Measurements from ENCODE around the gene MCTP1. TPM values are rescaled to one million over a fixed set of nuclear protein-coding genes. Genes with fewer than 3 reads are reported as not detected.

MCTP1 gene
- total RNA-seq, 1 experiment from 2014 or later = 25.8 TPM

DNA sequence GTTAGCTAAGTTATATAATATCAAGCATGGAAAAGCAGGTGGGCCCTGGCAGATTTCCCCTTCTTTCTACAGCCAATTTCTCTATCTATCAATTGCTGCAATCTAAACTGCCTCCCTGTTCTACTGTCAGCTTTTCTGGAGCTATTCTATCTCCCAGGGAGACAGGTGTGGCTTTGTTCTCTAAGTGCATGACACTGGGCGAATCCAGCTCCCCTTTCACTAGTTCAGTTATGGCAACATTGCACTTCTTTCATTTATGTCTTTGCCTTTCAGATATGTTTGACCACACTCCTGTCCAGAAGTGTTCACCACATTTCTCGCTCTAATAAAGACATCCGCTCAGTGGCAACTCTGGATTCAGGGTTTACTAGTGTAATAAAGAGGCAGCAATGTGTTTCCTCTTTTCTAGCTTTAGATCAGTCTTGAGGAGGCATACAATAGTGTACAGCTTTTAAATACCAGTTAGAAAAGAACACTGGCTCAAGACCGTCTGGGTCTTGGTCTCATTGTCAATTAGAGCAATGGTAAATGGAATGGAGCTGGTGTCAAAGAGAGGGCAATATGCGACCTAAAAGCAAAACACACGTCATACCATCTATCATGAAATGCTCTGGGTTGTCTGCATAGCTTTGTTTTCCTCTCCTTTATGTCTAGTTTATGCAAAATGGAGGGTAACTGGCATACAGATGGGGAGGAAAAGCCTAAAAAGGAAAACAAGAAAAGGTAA, 469.4 kb downstream of the MCTP1 start:
- CTCF ChIA-PET = no interaction called here
- intact Hi-C loops (cut with micrococcal nuclease; ENCODE audit: unreplicated experiment) = no loop called here
- DNase-seq (ENCODE audit: low spot score) = no peak

DNA sequence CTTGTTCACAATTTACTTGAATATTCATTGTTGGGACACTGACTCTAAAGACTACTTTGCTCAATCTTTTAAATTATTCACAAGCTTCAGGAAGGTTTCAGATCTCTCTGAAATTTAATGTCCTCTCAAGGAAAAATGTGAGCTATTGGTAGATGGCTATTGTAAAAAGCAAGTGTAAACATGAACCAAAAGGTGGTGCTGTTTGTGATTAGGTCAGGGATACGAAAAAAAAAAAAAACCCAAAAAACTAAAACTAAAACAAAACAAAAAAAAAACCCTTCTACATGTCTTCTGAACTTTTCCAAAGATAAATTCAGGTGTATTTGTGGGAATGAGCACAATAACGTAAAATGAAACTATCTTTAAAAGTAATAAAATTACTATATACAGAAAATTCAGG, 472.7 kb downstream of the MCTP1 start:
- Histone ChIP-seq H3K4me3 (ENCODE audit: low read depth, low read length, poor library complexity, severe bottlenecking) (no peak overlapping the region), H3K9me3 (ENCODE audit: low read depth, low read length, poor library complexity, severe bottlenecking) (no peaks in the 10 kb centered on the region), H3K27me3 (replicated peaks; ENCODE audit: insufficient read depth, low read depth, low read length, poor library complexity) (no peaks in the 10 kb centered on the region), H3K4me1 (ENCODE audit: insufficient read depth, low read length, poor library complexity, severe bottlenecking) (no peaks in the 10 kb centered on the region), H3K36me3 (ENCODE audit: insufficient read depth, low read length, poor library complexity, severe bottlenecking) (no peaks in the 10 kb centered on the region), H3K27ac (ENCODE audit: low read depth, low read length, poor library complexity, severe bottlenecking) (no peak overlapping the region)
- DNase-seq (ENCODE audit: low spot score) = no peak
- TF ChIP-seq EZH2 (IDR thresholded peaks at IDR 0.05; ENCODE audit: borderline replicate concordance, low read depth, low read length, poor library complexity, severe bottlenecking) = no peak
- TF ChIP-seq, protein P1, sequence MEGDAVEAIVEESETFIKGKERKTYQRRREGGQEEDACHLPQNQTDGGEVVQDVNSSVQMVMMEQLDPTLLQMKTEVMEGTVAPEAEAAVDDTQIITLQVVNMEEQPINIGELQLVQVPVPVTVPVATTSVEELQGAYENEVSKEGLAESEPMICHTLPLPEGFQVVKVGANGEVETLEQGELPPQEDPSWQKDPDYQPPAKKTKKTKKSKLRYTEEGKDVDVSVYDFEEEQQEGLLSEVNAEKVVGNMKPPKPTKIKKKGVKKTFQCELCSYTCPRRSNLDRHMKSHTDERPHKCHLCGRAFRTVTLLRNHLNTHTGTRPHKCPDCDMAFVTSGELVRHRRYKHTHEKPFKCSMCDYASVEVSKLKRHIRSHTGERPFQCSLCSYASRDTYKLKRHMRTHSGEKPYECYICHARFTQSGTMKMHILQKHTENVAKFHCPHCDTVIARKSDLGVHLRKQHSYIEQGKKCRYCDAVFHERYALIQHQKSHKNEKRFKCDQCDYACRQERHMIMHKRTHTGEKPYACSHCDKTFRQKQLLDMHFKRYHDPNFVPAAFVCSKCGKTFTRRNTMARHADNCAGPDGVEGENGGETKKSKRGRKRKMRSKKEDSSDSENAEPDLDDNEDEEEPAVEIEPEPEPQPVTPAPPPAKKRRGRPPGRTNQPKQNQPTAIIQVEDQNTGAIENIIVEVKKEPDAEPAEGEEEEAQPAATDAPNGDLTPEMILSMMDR (conservative IDR thresholded peaks at IDR 0.05; ENCODE audit: low read depth, low read length) = no peak
- BruUV-seq (replicated peaks) = no TSS peak
- ChIA-PET POLR2A (ENCODE audit: low non-redundant PET) (interaction anchor here (0.7 kb wide), 1 partner anchor 116 kb away, joined by 8 read pairs; no protein-coding TSS in a partner anchor), CTCF (no interaction called here)
- intact Hi-C loops (cut with micrococcal nuclease; ENCODE audit: unreplicated experiment) = no loop called here

More for the DNA sequence above, 469.4 kb downstream of the MCTP1 start:
- Histone ChIP-seq H3K27ac (ENCODE audit: low read depth, low read length, poor library complexity, severe bottlenecking) (no peak overlapping the region), H3K4me1 (ENCODE audit: insufficient read depth, low read length, poor library complexity, severe bottlenecking) (no peaks in the 10 kb centered on the region), H3K27me3 (replicated peaks; ENCODE audit: insufficient read depth, low read depth, low read length, poor library complexity) (no peaks in the 10 kb centered on the region), H3K9me3 (ENCODE audit: low read depth, low read length, poor library complexity, severe bottlenecking) (no peaks in the 10 kb centered on the region), H3K4me3 (ENCODE audit: low read depth, low read length, poor library complexity, severe bottlenecking) (no peak overlapping the region), H3K36me3 (ENCODE audit: insufficient read depth, low read length, poor library complexity, severe bottlenecking) (no peaks in the 10 kb centered on the region)
- TF ChIP-seq, protein P1 (conservative IDR thresholded peaks at IDR 0.05; ENCODE audit: low read depth, low read length) = no peak
- no peak for TF ChIP-seq EZH2 (IDR thresholded peaks at IDR 0.05; ENCODE audit: borderline replicate concordance, low read depth, low read length, poor library complexity, severe bottlenecking)
- no TSS peak for BruUV-seq (replicated peaks)
- POLR2A ChIA-PET (ENCODE audit: low non-redundant PET) = no interaction called here

DNA sequence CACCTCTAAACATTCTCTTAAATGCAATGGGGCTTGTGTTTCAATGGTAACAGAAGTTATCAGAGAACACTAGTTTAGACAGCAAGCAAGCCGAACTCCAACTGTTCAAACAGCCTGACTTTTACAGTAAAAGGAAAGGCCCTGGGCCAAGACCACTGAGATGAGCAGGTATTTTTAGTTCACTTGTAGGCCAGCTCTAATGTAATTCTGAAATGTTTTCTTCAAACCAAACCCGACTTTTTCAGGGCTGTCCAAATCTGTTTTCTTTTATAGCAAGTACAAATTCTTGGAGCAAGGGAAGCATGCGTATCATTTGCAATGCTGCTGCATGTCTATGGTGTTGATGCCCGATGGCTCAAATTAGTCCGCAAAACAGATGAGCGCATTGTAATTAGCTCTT, 473.6 kb downstream of the MCTP1 start:
- Histone ChIP-seq H3K27me3 (replicated peaks; ENCODE audit: insufficient read depth, low read depth, low read length, poor library complexity) (no peaks in the 10 kb centered on the region), H3K9me3 (ENCODE audit: low read depth, low read length, poor library complexity, severe bottlenecking) (no peaks in the 10 kb centered on the region), H3K4me3 (ENCODE audit: low read depth, low read length, poor library complexity, severe bottlenecking) (no peak overlapping the region), H3K36me3 (ENCODE audit: insufficient read depth, low read length, poor library complexity, severe bottlenecking) (no peaks in the 10 kb centered on the region), H3K27ac (ENCODE audit: low read depth, low read length, poor library complexity, severe bottlenecking) (no peak overlapping the region), H3K4me1 (ENCODE audit: insufficient read depth, low read length, poor library complexity, severe bottlenecking) (no peaks in the 10 kb centered on the region)
- BruUV-seq (replicated peaks) = no TSS peak
- ChIA-PET CTCF (no interaction called here), POLR2A (ENCODE audit: low non-redundant PET) (no interaction called here)
- DNase-seq (ENCODE audit: low spot score) = no peak
- TF ChIP-seq, protein P1 (conservative IDR thresholded peaks at IDR 0.05; ENCODE audit: low read depth, low read length) = no peak
- no peak for TF ChIP-seq EZH2 (IDR thresholded peaks at IDR 0.05; ENCODE audit: borderline replicate concordance, low read depth, low read length, poor library complexity, severe bottlenecking)
- intact Hi-C loops (cut with micrococcal nuclease; ENCODE audit: unreplicated experiment) = no loop called here
